PFSK-1 (cell line): Measurements from ENCODE around the gene RNF130.

Experiments used
- FOXP2 ChIP-seq: optimal IDR thresholded peaks from 2 replicates; pipeline ENCODE3; 2011; ENCODE audit warnings: borderline replicate concordance, control low read depth, inconsistent platforms; ENCODE audit not compliant: insufficient read depth; ENCODE audit errors: extremely low read length, extremely low read depth
- POLR2AphosphoS5 ChIP-seq: IDR thresholded peaks from 2 replicates; pipeline ENCODE4 v1.6.1; 2012; ENCODE audit warnings: low read depth, mild to moderate bottlenecking, control low read depth, low read length, moderate library complexity
- SIN3A ChIP-seq: IDR thresholded peaks from 2 replicates; pipeline ENCODE4 v1.6.1; 2012; ENCODE audit warnings: mild to moderate bottlenecking, low read length, moderate library complexity, borderline replicate concordance; ENCODE audit not compliant: insufficient read depth
- TAF1 ChIP-seq: IDR thresholded peaks from 2 replicates; pipeline ENCODE4 v1.6.1; 2012; ENCODE audit warnings: low read length, control low read depth, borderline replicate concordance; ENCODE audit not compliant: insufficient read depth
- TF ChIP-seq, protein P1 (sequence below), 2 experiments: IDR thresholded peaks; 2 replicates each; pipeline versions ENCODE4 v1.6.1 to v1.8.0; 2011 to 2012; ENCODE audit warnings: low read depth in 2 of 2, low read length in 2 of 2, control low read depth in 1 of 2, inconsistent platforms in 1 of 2, mild to moderate bottlenecking in 1 of 2, moderate library complexity in 1 of 2; ENCODE audit not compliant: insufficient read depth in 1 of 2

Gene RNF130

DNA sequence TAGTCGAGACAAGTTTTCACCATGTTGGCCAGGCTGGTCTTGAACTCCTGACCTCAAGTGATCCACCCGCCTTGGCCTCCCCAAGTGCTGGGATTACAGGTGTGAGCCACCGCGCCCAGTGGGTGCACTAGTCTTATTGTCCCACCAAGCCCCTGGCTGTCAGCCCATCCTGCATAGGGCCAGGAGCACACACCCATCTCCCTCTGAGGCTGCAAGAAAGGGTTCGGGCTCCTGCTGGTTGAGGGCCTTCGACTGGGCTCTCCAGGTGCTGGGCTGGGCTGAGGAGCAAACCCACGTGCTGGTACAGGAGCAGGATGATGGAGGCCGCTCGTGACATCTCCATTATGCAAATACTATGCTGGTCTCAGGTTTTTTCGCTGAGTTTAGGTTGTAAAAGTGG is 25.1 kb upstream of the RNF130 start:
- TF ChIP-seq POLR2AphosphoS5 (no peak), TAF1 (no peak), SIN3A (no peak), FOXP2 (no peak)
- TF ChIP-seq, protein P1, sequence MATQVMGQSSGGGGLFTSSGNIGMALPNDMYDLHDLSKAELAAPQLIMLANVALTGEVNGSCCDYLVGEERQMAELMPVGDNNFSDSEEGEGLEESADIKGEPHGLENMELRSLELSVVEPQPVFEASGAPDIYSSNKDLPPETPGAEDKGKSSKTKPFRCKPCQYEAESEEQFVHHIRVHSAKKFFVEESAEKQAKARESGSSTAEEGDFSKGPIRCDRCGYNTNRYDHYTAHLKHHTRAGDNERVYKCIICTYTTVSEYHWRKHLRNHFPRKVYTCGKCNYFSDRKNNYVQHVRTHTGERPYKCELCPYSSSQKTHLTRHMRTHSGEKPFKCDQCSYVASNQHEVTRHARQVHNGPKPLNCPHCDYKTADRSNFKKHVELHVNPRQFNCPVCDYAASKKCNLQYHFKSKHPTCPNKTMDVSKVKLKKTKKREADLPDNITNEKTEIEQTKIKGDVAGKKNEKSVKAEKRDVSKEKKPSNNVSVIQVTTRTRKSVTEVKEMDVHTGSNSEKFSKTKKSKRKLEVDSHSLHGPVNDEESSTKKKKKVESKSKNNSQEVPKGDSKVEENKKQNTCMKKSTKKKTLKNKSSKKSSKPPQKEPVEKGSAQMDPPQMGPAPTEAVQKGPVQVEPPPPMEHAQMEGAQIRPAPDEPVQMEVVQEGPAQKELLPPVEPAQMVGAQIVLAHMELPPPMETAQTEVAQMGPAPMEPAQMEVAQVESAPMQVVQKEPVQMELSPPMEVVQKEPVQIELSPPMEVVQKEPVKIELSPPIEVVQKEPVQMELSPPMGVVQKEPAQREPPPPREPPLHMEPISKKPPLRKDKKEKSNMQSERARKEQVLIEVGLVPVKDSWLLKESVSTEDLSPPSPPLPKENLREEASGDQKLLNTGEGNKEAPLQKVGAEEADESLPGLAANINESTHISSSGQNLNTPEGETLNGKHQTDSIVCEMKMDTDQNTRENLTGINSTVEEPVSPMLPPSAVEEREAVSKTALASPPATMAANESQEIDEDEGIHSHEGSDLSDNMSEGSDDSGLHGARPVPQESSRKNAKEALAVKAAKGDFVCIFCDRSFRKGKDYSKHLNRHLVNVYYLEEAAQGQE (IDR thresholded peaks at IDR 0.05; ENCODE audit: insufficient read depth in 1 of 2, low read depth in 2 of 2, low read length in 2 of 2): no peak

- TF ChIP-seq SIN3A: no peak
- TF ChIP-seq, protein P1 (IDR thresholded peaks at IDR 0.05; ENCODE audit: insufficient read depth in 1 of 2, low read depth in 2 of 2, low read length in 2 of 2): no peak
Measured at GRCh38 chr5:180095545-180095944, 24.0 kb upstream of the RNF130 start.

GRCh38 chr5:180093651-180094382 is 22.3 kb upstream of the RNF130 start:
- TF ChIP-seq, protein P1 (IDR thresholded peaks at IDR 0.05; ENCODE audit: insufficient read depth in 1 of 2, low read depth in 2 of 2, low read length in 2 of 2): no peak
- no peak for TF ChIP-seq SIN3A
- no peak for TF ChIP-seq POLR2AphosphoS5
- no peak for TF ChIP-seq TAF1
- no peak for TF ChIP-seq FOXP2

GRCh38 chr5:180093241-180093640 is 21.7 kb upstream of the RNF130 start:
- TF ChIP-seq FOXP2: no peak
- TF ChIP-seq, protein P1 (IDR thresholded peaks at IDR 0.05; ENCODE audit: insufficient read depth in 1 of 2, low read depth in 2 of 2, low read length in 2 of 2): no peak
- TF ChIP-seq SIN3A: no peak
- no peak for TF ChIP-seq POLR2AphosphoS5
- no peak for TF ChIP-seq TAF1
